ENCODE data around the gene HNF4A.

The HNF4A gene

DNA sequence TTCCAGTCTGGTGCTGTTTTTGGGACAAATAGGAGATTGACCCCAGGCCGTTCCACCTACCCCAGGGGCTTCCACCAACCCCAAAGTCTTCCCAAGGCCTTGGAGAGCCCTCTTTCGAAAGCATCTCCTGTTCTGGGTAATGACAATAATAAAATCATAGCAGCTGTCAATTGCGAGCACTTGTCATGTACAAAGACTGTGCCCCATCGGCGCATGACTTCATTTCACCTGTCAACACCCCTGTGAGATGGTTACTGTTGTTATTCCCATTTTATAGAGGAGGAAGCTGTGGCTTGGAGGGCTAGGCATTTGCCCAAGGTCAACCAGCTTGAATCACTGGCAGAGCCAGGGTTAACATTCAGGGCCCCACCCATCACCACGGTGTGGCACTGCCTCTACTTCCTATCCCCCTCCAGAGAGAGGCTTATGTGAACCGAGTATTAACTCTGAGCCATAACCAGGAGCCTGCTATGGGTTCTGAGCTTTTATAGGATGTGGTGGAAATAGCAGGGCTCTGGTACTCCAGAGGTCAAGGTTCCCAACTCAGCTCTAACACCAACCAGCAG is 51.2 kb downstream of the HNF4A start:
- DNase-seq, result no peak

DNA sequence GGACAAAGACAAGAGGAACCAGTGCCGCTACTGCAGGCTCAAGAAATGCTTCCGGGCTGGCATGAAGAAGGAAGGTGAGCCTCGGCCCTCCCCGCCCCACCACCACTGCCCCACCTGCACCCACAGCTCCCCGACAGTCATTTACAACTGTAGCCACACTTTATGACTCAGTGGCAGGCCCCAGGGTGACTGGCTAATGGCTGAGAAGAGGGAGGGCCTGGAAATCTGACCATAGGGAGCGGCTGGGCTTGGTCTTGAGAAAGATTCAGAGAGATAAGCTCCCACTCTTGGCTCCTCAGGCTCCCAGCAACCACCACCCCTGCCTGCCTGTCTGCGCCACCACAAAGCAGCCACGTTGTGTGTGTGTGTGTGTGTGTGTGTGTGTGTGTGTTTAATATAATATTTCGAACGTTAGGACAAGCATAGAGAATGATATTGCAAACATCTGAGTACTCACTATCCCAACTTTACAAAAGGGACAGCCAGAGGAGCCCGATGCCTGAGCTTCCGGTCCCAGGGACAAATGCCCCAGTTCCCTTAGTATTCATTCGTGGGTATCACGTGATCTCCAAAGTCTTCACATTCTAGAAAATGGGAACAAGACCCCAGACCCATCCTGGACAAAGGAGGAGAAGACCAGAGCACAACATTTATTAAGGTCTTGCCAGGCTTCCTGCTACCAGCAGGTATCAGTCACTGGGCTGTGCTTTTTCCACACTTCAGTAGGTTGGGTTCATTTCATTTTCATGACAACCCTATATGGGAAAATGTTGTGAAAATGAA is 52.1 kb downstream of the HNF4A start:
- no peak for DNase-seq

DNA sequence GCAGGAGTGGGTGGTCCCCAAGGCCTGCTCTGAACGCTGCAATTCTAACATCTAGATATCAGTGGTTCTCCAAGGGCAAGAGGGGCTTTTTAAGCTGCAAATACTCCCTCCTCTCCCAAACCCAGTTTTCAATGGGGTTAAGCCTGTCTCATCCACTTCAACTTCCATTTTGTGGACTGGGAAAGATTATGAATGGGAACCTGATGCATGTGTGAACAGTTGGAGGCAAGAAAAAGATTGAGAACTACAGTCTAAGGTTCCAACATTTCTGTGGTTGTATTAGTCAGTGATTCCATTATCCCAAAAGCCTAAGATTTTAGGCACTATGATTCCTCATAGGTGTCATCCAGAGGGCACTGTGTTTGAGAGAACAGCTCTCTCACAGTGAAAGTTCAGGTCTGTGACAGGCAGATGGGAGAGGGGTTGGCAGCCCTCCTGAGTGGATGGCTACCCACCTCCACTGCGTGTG is 53.7 kb downstream of the HNF4A start:
- no peak for DNase-seq

DNA sequence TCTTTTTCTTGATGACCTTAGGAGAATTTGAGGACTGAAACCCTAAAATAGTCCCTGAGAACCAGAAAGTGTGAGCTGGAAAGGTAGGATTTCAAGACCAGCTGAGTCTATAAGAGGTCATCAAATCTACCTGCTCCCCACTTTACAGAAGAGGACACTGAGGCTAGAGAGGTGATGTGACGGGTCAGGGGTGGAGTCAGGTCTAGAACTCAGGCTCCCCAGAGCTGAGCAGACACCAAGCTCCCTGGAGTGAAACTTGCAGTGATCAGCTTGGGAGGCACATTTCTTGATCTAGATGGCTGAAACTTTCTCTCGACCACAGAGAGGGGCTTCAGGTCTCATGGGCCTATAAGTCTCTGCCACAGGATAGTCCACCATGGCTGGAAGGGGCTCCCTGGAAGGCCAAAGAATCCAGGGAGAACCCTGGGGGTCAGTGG is 55.1 kb downstream of the HNF4A start:
- no peak for DNase-seq

DNA sequence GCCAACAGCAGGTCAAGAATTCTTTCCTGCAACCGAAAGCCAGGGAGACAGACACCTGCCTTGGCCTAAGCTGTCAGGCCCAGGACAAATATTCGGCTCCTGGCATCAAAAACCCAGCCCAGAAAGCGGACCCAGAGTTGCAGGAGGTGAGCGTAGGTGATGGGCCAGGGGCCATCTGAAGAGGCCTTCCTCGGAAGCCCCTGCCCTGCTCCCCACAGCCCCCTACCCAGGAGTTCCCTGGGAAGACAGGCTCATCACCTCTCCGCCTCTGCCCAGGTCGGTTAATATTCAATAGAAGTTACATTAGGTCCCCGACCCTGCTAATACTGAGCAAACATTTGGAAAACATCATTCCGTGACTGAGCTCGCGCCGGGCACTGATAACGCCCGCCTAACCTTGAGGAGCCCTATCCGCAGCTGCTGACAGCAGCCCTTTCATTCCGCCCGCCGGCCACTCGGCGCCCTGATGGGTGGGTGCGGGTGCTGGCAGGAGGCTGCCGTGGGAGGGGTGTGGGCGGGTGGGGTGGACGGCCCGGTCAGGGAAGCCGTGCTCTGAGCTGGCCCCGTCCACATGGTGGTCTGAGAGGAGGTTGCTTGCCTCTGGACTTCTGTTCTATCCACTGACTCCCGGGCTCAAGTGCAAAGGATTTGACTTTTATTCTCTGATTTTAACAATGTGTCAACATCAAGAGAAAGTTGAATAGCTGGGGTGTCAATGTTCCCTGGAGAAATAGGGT is 55.7 kb downstream of the HNF4A start:
- no peak for DNase-seq

DNA sequence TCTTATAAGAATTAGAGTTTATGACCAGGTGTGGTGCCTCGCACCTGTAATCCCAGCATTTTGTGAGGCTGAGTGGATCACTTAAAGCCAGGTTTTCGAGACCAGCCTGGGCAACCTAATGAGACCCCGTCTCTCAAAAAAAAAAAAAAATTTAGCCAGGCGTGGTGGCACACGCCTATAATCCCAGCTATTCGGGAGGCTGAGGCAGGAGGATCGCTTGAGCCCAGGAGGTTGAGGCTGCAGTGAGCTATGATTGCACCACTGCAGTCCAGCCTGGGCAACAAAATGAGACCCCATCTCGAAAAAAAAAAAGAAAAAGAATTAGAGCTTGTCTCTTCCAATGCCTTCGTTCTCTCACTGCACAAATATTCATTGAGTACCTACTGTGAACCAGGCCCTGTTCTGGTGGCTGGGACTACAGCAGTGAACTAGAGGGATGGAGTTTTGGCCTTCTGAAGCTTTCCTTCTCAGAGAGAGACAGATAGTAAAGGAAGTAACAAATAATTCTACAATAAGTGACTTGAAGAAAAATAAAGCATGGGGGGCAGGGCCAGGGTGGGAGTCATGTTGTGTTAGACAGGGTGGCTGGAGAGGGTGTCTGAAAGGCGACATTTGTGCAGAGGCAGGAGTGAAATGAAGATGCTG is 56.4 kb downstream of the HNF4A start:
- DNase-seq, result no peak

DNA sequence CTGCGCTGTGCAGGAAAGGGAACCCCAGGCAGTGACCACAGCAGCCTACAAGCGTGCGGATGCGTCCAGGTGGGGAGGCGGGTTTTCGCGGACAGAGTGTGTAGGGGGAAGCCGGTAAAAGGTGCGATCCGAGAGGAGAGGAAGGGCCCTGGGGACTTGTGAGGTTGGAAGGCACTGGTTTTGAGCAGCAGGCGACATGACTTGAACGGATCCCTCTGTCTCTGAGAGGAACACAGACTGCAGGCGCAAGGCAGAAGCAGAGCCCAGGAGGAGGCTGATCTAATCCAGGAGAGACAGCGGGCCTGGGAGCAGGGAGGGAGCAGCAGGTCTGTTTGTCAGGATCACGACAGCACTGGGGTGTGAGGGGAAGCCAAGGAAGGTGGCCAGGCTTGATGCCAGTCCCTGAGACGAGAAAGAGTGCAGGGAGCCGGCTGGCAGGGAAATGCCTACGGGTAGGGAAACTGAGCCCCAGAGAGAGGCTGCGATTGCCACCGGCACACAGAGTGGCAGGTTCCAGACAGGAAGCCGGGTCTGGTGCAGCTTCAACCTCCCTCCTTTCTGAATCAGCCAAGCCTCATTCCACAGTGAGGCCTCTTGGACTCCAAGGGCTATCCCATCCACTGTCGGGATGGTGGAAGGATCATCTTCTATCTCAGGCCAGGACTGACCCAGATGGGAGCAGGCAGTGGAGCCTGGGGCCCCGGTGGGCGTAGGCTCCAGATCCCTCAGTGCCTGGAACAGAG is 57.1 kb downstream of the HNF4A start:
- no peak for DNase-seq

DNA sequence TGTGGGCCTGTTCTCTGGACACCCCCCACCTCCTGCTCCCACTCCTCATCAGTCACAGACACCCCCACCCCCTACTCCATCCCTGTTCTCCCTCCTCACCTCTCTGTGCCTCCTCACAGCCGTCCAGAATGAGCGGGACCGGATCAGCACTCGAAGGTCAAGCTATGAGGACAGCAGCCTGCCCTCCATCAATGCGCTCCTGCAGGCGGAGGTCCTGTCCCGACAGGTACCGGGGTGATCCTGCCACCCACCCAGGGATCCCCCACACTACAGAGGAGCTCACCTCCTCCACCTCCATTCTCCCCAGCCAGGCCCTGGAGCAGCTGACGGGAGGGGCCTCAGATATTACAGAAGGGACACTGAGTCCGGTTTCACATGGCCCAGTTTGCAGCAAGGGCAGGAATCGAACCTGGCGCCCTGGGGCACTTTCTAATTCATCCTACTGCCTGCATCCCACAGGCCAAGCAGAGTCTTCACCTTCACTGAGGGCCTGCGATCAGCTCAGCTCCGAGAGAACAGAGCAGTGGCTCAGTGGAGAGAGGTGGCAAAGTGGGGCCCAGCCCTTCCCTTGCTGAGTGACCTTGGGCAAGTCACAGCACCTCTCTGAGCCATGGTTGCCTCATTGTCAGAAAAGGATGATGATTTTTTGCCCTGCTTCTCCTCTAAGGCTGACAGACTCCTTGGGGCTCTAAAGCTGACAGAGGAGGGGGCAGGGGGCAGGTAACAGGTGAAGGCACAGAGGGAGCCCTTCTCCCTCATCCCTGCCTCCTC is 58.3 kb downstream of the HNF4A start:
- no peak for DNase-seq

DNA sequence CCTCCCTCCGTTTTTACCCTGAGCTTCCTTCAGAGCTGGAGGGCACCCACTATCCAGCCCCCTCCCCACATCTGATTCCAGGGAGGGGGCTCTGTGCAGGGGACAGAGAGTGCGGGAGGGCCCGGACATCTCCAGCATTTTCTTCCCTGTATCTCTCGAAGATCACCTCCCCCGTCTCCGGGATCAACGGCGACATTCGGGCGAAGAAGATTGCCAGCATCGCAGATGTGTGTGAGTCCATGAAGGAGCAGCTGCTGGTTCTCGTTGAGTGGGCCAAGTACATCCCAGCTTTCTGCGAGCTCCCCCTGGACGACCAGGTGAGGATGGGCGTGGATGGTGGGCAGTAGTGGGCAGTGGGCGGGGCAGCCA is 58.8 kb downstream of the HNF4A start:
- no peak for DNase-seq

DNA sequence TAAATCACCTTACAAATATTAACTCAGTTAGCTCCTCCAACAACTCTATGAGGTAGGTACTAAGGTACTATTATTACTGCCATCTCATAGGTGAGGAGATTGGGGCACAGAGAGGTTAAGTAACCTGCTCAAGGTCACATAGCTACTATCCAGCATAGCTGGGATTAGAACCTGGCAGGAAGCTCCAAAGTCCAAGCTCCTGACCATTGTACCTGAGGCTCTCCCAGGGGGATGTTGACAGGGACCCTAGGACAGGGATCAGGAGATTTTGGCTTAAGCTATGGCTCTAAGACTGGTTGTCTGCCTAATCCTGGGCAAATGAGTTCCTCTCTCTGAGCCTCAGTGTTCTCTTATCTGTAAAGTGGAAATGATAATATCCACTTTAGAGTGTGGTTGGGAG is 59.3 kb downstream of the HNF4A start:
- DNase-seq, result no peak

DNA sequence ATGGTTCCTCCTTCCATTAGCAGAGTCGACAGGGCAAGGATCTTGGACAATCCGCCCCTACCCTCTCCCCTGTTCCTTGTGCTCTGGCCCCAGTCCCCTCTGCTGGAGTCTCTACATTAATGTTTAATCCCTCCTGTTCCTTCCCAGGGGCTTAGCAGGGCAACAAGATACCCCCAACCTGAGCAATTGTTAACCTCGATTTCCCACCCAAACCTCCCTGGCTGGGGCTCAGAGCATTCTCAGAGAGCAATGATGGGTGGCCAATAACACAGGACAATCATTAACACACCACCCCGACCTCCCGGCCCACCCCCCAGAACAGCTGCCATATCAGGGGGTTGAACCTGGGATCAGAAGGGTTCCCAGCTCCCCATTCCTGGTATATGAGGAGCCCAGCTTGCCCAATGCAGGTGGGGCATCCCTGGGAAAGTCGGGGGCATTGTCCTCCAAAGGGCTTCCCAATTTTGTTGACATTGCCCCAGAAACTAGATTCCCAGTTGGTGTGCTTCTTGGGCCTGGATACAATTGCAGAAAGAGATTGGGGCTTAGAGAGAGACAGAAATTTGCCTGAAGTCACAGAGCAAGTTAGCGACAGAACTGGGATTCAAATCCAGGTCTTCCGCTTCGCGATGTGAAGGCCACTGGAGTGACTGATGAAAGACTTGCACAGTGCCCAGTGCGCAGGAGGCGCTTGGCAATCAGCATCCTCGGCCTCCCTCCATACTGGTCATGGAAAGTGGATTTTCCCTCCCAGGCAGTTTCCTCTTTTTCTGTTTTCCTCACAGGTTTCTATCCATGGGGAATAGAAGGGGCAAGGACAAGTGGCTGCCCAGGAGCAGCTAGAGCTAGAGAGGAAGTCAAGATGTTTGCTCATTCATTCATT is 60.6 kb downstream of the HNF4A start:
- no peak for DNase-seq

DNA sequence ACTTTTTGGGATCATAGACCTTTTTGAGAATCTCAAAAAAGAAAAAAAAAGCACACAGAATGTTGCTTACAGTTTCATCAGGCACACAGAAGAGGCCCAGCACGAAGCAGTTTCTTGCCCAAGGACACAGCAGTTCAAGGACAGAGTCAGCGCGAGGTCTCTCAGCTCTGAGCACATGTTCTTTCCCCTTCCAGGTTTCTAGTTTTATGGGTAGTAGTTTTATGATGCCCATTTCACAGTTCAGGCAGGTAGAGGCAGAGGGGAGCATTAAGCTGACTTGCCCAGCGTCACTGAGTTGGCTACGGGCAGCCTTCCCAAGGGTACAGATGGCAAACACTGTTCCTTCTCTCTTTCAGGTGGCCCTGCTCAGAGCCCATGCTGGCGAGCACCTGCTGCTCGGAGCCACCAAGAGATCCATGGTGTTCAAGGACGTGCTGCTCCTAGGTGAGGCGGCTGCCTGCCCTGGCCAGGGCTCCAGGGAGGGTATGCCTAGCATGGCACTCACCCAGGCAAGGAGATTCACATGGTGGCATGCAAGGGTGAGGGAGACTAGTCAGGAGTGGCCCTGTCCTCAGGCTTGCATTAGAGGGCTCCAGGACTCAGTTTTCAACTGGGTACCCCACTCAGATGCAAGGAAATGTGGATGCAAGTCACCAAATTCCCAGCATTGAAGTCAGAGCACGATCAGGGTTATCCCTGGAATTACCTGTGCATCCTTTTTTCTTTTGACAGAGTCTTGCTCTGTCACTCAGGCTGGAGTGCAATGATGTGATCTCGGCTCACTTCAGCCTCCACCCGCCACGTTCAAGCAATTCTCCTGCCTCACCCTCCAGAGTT is 62.8 kb downstream of the HNF4A start:
- no peak for DNase-seq

DNA sequence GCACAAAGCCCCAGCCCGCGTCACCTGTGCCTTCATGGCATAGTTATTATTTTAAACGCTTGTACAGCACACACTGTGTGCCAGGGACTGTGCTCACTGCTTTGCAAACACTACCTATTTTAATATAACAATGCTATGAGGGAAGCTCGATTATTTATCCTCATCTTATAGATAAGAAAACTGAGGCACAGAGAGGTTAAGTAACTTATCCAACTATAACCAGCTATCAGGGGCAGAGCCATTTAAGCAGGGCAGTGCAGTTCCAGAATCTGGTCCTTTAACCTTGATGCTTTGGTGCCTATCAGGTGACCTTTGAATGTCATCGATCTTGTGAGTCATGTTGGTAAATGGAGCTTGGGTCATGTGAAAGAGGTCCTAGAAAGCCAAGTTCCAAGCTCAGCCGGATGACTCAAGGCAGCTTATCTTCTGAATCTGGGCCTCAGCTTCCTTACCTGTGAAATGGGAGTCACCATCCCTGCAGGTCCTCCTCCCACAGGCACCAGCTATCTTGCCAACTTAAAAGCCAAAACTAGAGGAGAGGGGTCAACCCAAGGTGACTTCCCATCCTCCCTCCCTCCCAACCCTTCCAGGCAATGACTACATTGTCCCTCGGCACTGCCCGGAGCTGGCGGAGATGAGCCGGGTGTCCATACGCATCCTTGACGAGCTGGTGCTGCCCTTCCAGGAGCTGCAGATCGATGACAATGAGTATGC is 63.8 kb downstream of the HNF4A start:
- DNase-seq, result no peak

DNA sequence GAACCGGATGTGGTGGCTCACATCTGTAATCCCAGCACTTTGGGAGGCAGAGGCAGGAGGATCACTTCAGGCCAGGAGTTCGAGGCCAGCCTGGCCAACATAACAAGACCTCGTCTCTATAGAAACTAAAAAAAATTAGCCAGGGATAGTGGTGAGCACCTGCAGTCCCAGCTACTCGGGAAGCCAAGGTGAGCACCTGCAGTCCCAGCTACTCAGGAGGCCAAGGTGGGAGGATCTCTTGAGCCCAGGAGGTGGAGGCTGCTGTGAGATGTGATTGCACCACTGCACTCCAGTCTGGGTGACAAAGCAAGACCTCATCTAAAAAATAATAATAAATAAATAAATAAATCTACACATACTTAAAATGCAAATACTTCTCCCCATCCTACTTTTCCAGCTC is 65.0 kb downstream of the HNF4A start:
- no peak for DNase-seq

DNA sequence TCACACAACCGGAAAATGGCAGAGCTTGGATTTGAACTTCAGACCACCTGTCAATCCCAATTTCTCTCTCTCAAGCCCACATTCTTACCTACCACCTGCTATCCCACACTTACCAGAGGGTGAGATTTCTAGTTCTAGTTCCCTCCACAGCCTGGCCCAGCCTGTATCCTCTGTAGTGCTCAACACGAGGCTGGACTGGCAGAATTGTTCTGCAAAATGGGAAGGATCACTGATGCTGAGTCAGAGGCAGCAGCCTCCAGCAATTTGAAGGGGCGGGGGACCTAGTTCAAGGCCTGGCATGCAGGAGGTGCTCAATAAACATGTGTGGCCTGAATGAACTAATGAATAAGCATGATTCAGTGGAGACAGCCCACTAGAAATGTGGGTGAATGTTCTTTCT is 66.6 kb downstream of the HNF4A start:
- no peak for DNase-seq

DNA sequence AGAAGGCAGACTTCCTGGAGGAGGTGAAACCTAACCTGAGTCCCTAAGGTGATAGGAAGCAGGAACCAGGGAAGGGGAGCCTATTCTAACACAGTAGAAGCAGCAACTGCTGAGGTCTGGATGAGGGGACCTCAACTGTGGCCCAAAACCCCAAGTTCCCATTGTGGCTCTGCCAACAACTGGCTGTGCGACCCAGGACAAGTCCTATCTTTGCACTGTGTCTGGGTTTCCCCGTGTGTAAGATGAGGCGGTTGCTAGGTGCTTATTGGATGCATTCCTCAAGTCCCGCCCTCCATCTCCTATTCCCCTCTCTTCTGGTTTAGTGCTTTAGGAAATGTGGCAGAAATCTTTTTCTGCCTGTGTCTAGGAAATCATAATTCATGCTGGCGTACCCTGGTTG is 68.0 kb downstream of the HNF4A start:
- no peak for DNase-seq

DNA sequence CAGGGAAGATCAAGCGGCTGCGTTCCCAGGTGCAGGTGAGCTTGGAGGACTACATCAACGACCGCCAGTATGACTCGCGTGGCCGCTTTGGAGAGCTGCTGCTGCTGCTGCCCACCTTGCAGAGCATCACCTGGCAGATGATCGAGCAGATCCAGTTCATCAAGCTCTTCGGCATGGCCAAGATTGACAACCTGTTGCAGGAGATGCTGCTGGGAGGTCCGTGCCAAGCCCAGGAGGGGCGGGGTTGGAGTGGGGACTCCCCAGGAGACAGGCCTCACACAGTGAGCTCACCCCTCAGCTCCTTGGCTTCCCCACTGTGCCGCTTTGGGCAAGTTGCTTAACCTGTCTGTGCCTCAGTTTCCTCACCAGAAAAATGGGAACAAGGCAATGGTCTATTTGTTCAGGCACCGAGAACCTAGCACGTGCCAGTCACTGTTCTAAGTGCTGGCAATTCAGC is 68.6 kb downstream of the HNF4A start:
- no peak for DNase-seq

DNA sequence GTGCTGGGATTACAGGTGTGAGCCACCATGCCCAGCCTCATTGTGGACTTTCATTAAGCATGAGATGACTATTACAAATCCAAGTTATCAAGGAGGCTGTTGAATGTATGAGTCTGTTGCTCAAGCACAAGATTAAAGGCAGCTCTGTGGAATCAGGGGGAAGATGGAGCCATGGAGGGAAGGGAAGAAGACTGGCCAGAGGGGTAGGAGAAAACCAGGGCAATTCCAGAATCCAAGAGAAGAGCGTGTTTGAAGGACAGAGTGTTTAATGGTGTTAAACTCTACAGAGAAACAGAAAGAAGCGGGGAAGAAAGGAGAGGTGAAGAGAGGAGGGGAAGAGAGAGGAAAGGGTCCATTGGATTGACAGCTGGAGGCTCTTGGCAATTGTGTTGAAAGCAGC is 70.4 kb downstream of the HNF4A start:
- DNase-seq, result no peak
